MM.1S (cell line): ENCODE measurements around the gene ALPK3.

Experiments used
- DNase-seq: peaks from one replicate; pipeline ENCODE4 v3.0.0-alpha.2; 2015
- H2AFZ ChIP-seq: fragments of 300-600 bp; sonication (generic); 2 replicates; pipeline ENCODE4 v1.6.0; 2016; ENCODE audit warnings: antibody characterized with exemption, low read length
- H3F3A ChIP-seq: fragments of 300-600 bp; sonication (generic); 2 replicates; pipeline ENCODE4 v1.6.1; 2016; ENCODE audit warnings: mild to moderate bottlenecking, antibody characterized with exemption, low read length, moderate library complexity, mixed read lengths; ENCODE audit not compliant: insufficient read depth
- H3K27ac ChIP-seq: fragments of 300-600 bp; sonication (generic); 2 replicates; pipeline ENCODE4 v1.5.1; 2016; ENCODE audit warnings: mild to moderate bottlenecking, low read length
- H3K27me3 ChIP-seq: fragments of 300-600 bp; sonication (generic); replicated peaks from 2 replicates; pipeline ENCODE4 v1.6.0; 2016; ENCODE audit warnings: low read length; ENCODE audit not compliant: insufficient read depth
- H3K36me3 ChIP-seq: fragments of 300-600 bp; sonication (generic); replicated peaks from 2 replicates; pipeline ENCODE4 v1.6.1; 2016; ENCODE audit warnings: mild to moderate bottlenecking, low read length, mixed read lengths; ENCODE audit not compliant: insufficient read depth
- H3K4me1 ChIP-seq: fragments of 300-600 bp; sonication (generic); 2 replicates; pipeline ENCODE4 v1.6.1; 2016; ENCODE audit warnings: low read length, mixed read lengths
- H3K4me2 ChIP-seq: fragments of 300-600 bp; sonication (generic); 2 replicates; pipeline ENCODE4 v1.6.0; 2016; ENCODE audit warnings: low read depth, low read length
- H3K4me3 ChIP-seq: fragments of 300-600 bp; sonication (generic); 2 replicates; pipeline ENCODE4 v1.5.1; 2016; ENCODE audit warnings: low read length, mixed read lengths
- H3K79me2 ChIP-seq: fragments of 300-600 bp; sonication (generic); 2 replicates; pipeline ENCODE4 v1.6.1; 2016; ENCODE audit warnings: mixed run types, low read length, mixed read lengths
- H3K9ac ChIP-seq: fragments of 300-600 bp; sonication (generic); 2 replicates; pipeline ENCODE4 v1.6.1; 2016; ENCODE audit warnings: low read length, mixed read lengths
- H3K9me2 ChIP-seq: fragments of 300-600 bp; sonication (generic); replicated peaks from 2 replicates; pipeline ENCODE4 v1.6.1; 2016; ENCODE audit warnings: mild to moderate bottlenecking, low read length, mixed read lengths; ENCODE audit not compliant: insufficient read depth
- H3K9me3 ChIP-seq: fragments of 300-600 bp; sonication (generic); replicated peaks from 2 replicates; pipeline ENCODE4 v1.6.1; 2016; ENCODE audit warnings: mild to moderate bottlenecking, low read length, mixed read lengths; ENCODE audit not compliant: insufficient read depth
- H4K20me1 ChIP-seq: fragments of 300-600 bp; sonication (generic); 2 replicates; pipeline ENCODE4 v1.6.1; 2016; ENCODE audit warnings: mild to moderate bottlenecking, low read length, moderate library complexity, mixed read lengths; ENCODE audit not compliant: insufficient read depth
- EZH2 ChIP-seq: fragments of 300-600 bp; sonication (generic); optimal IDR thresholded peaks from 2 replicates; pipeline ENCODE3; 2017; ENCODE audit warnings: low read depth, mild to moderate bottlenecking, antibody characterized with exemption, low read length, mixed read lengths
- EZH2phosphoT487 ChIP-seq: fragments of 300-600 bp; sonication (generic); IDR thresholded peaks from 2 replicates; pipeline ENCODE4 v1.6.1; 2018; ENCODE audit warnings: antibody characterized with exemption, low read length
- TF ChIP-seq, protein P1 (sequence below): fragments of 300-600 bp; sonication (generic); IDR thresholded peaks from 2 replicates; pipeline ENCODE4 v1.5.1; 2016; ENCODE audit warnings: antibody characterized with exemption, low read length, mixed read lengths

The ALPK3 gene

GRCh38 chr15:84883916-84884781 is 67.0 kb downstream of the ALPK3 start, which contains the start of gene SLC28A1:
Gene SLC28A1, plus strand, starts transcription at chr15:84884662. Its CDS starts 3,099 bp downstream, at chr15:84887761.
- TF ChIP-seq EZH2phosphoT487 (no peak), EZH2 (no peak)
- TF ChIP-seq, protein P1, sequence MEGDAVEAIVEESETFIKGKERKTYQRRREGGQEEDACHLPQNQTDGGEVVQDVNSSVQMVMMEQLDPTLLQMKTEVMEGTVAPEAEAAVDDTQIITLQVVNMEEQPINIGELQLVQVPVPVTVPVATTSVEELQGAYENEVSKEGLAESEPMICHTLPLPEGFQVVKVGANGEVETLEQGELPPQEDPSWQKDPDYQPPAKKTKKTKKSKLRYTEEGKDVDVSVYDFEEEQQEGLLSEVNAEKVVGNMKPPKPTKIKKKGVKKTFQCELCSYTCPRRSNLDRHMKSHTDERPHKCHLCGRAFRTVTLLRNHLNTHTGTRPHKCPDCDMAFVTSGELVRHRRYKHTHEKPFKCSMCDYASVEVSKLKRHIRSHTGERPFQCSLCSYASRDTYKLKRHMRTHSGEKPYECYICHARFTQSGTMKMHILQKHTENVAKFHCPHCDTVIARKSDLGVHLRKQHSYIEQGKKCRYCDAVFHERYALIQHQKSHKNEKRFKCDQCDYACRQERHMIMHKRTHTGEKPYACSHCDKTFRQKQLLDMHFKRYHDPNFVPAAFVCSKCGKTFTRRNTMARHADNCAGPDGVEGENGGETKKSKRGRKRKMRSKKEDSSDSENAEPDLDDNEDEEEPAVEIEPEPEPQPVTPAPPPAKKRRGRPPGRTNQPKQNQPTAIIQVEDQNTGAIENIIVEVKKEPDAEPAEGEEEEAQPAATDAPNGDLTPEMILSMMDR, result no peak
- Histone ChIP-seq H3K4me3 (no peak within 1 kb of the TSS), H3K9ac (no peak within 1 kb of the TSS), H3K36me3 (no peaks in the 10 kb centered on the region), H3K4me1 (no peaks in the 10 kb centered on the region), H2AFZ (0 out of 2 replicates have a peak within 1 kb of the TSS, but pooled peaks have one; percentile 7), H3K4me2 (no peak within 1 kb of the TSS), H3K27me3 (no peaks in the 10 kb centered on the region), H3K9me3 (no peaks in the 10 kb centered on the region), H3F3A (no peaks in the 10 kb centered on the region), H4K20me1 (no peaks in the 10 kb centered on the region), H3K9me2 (no peaks in the 10 kb centered on the region), H3K27ac (no peak within 1 kb of the TSS), H3K79me2 (no peaks in the 10 kb centered on the region)
- no peak for DNase-seq

DNA sequence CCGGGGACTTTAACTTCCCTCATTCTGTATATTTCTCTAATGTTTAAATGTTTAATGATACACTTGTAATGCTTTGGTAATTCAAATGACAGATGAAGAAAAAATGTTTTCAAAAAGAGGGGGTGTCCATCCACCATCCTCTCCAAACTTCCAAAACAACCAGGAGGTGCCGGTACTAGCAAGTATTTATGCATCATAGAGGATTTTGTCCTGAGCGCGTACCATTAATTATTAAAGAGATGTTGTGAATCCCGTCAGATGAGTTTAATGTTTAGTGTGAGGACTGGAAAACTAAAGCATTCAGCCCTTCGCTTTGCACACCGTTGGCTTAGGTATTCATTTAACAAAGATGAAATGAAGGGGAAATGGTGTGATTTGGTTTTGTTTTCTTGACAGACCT is 68.6 kb downstream of the ALPK3 start:
- Histone ChIP-seq H3K4me3 (no peak overlapping the region), H3K9me2 (no peaks in the 10 kb centered on the region), H2AFZ (no peak overlapping the region), H3K4me1 (no peaks in the 10 kb centered on the region), H3K9ac (no peak overlapping the region), H3F3A (no peaks in the 10 kb centered on the region), H3K4me2 (no peak overlapping the region), H4K20me1 (no peaks in the 10 kb centered on the region), H3K27ac (no peak overlapping the region), H3K9me3 (no peaks in the 10 kb centered on the region), H3K27me3 (no peaks in the 10 kb centered on the region), H3K79me2 (no peaks in the 10 kb centered on the region), H3K36me3 (no peaks in the 10 kb centered on the region)
- TF ChIP-seq EZH2 (no peak), EZH2phosphoT487 (no peak)
- TF ChIP-seq, protein P1, result no peak
- no peak for DNase-seq

DNA sequence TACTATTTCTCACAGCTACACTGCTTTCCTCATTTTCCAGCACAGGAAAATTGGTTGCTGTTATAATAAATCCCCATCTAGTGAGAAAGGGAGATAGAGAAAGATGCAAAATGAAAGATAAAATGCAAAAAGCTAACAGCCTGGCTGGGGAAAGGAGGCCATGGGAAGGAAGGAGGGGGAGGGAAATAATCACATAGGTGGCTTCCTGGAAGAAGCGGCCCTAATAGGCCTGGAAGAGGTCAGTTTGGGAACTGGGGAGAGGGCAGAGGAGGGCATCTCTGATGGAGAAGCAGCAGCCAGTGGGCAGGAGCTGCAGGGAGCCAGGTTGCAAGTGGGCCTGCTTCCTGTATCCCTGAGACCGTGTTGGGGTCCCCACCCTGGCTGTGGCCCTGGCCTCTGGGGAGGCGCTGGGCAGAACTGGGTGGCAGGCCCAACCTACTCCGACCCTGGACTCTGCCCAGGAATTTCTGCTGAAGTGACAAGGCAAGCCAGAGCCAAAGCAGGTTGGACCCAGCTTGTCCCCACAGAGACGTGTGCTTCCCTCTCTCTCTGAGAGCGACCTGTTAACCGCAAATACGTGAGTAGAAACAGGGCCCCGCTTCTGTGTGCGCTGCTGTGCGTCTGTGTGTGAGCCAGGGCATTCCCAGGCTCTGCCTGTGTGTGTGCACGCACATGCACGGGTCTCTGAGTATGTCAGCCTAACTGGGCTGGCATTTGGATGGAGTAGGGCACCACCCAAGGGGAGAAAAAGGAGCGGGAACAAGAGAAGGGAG is 69.2 kb downstream of the ALPK3 start:
- DNase-seq, result no peak
- Histone ChIP-seq H3K79me2 (no peaks in the 10 kb centered on the region), H3K9ac (no peak overlapping the region)

More for the DNA sequence above, 69.2 kb downstream of the ALPK3 start:
- H3K4me1 ChIP-seq, result no peaks in the 10 kb centered on the region
- H3K36me3 ChIP-seq, result no peaks in the 10 kb centered on the region
- H2AFZ ChIP-seq, result no peak overlapping the region
- no peaks in the 10 kb centered on the region for H3K27me3 ChIP-seq
- no peaks in the 10 kb centered on the region for H3F3A ChIP-seq
- no peaks in the 10 kb centered on the region for H3K9me3 ChIP-seq
- no peak overlapping the region for H3K4me2 ChIP-seq
- H3K27ac ChIP-seq, result no peak overlapping the region
- no peak overlapping the region for H3K4me3 ChIP-seq
- H3K9me2 ChIP-seq, result no peaks in the 10 kb centered on the region
- no peaks in the 10 kb centered on the region for H4K20me1 ChIP-seq
- TF ChIP-seq, protein P1, result no peak
